ENCODE measurements around the gene CPTP. TPM values are rescaled to one million over a fixed set of nuclear protein-coding genes. Genes with fewer than 3 reads are reported as not detected.
A peak's percentile ranks its signal among the peaks of the same experiment; 100 is the strongest.

Gene CPTP
- total RNA-seq, 3 donors from 2014 or later (not counting 1 experiment from before 2014, with no cell fraction given), result 8.0 to 14.6 (median 12.3) TPM

- no peaks in the 10 kb centered on the region for H3K27me3 Mint-ChIP-seq (ENCODE audit: low read depth in 2 of 2)
- ATAC-seq (no peak), DNase-seq (no peak)
- H3K36me3 Mint-ChIP-seq, result no peaks in the 10 kb centered on the region
- no peaks in the 10 kb centered on the region for H3K27me3 ChIP-seq (ENCODE audit: control insufficient read depth, insufficient read depth, low read length)
- H3K27ac Mint-ChIP-seq, result no peak overlapping the region
- no peaks in the 10 kb centered on the region for H3K9me3 ChIP-seq (ENCODE audit: control insufficient read depth, insufficient read depth, low read length)
- no peak overlapping the region for H3K27ac ChIP-seq (ENCODE audit: low read length)
- no peaks in the 10 kb centered on the region for H3K36me3 ChIP-seq (ENCODE audit: control insufficient read depth, insufficient read depth, low read length)
- no peak overlapping the region for H3K4me3 Mint-ChIP-seq
- H3K4me1 ChIP-seq (ENCODE audit: control insufficient read depth, insufficient read depth, low read length), result peaks cover 11% of the 10 kb centered on the region
- 96% methylated on average over 12 of the region's 12 CpGs for WGBS (ENCODE audit: insufficient coverage)
- no peaks in the 10 kb centered on the region for H3K9me3 Mint-ChIP-seq
- no peak overlapping the region for H3K4me3 ChIP-seq (ENCODE audit: low read length)
- peaks cover 0 to 26% of the 10 kb centered on the region in 2 donors for H3K4me1 Mint-ChIP-seq
- intact Hi-C loops (cut with micrococcal nuclease), result no loop called here
- TF ChIP-seq, protein P1, sequence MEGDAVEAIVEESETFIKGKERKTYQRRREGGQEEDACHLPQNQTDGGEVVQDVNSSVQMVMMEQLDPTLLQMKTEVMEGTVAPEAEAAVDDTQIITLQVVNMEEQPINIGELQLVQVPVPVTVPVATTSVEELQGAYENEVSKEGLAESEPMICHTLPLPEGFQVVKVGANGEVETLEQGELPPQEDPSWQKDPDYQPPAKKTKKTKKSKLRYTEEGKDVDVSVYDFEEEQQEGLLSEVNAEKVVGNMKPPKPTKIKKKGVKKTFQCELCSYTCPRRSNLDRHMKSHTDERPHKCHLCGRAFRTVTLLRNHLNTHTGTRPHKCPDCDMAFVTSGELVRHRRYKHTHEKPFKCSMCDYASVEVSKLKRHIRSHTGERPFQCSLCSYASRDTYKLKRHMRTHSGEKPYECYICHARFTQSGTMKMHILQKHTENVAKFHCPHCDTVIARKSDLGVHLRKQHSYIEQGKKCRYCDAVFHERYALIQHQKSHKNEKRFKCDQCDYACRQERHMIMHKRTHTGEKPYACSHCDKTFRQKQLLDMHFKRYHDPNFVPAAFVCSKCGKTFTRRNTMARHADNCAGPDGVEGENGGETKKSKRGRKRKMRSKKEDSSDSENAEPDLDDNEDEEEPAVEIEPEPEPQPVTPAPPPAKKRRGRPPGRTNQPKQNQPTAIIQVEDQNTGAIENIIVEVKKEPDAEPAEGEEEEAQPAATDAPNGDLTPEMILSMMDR (IDR thresholded peaks at IDR 0.05), result no peak
Observed at GRCh38 chr1:1345860-1346500, 21.4 kb downstream of the CPTP start.

DNA sequence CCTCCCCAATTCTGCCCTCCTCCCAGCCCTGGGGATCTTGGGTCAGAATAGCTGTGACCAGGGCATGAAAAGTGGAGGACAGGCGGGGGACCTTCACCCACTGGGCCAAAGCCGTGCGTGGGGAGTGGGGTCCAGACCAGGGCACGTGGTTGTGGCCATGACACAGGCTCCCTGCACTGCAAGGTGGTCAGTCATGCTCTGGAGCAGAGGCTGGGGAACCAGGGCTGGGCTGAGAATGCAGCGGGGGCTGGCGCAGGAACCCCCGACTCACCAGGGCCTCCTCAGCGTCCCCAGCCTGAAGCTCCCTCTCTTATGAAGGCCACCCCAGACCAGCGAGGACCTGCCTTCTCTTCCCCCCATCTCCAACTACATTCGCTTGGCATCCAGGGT, 21.9 kb downstream of the CPTP start:
- ATAC-seq (no peak), DNase-seq (no peak)
- Histone ChIP-seq H3K36me3 (ENCODE audit: control insufficient read depth, insufficient read depth, low read length) (no peaks in the 10 kb centered on the region), H3K4me3 (ENCODE audit: low read length) (no peak overlapping the region), H3K27me3 (ENCODE audit: control insufficient read depth, insufficient read depth, low read length) (no peaks in the 10 kb centered on the region), H3K27ac (ENCODE audit: low read length) (no peak overlapping the region), H3K4me1 (ENCODE audit: control insufficient read depth, insufficient read depth, low read length) (peaks cover 14% of the 10 kb centered on the region), H3K9me3 (ENCODE audit: control insufficient read depth, insufficient read depth, low read length) (no peaks in the 10 kb centered on the region)
- Mint-ChIP-seq H3K4me1 (peaks cover 0 to 26% of the 10 kb centered on the region in 2 donors), H3K4me3 (no peak overlapping the region), H3K9me3 (no peaks in the 10 kb centered on the region), H3K36me3 (no peaks in the 10 kb centered on the region), H3K27ac (peak overlapping the region in 1 of 2 donors; percentile 38), H3K27me3 (ENCODE audit: low read depth in 2 of 2) (no peaks in the 10 kb centered on the region)
- intact Hi-C loops (cut with micrococcal nuclease), result no loop called here
- 97% methylated on average over 10 of the region's 10 CpGs for WGBS (ENCODE audit: insufficient coverage)
- TF ChIP-seq, protein P1 (IDR thresholded peaks at IDR 0.05), result no peak

GRCh38 chr1:1347026-1347595, 22.5 kb downstream of the CPTP start:
- TF ChIP-seq, protein P1 (IDR thresholded peaks at IDR 0.05), result no peak
- ATAC-seq, result no peak
- peak overlapping the region in 1 of 2 donors; percentile 38 for H3K27ac Mint-ChIP-seq
- peaks cover 18% of the 10 kb centered on the region for H3K4me1 ChIP-seq (ENCODE audit: control insufficient read depth, insufficient read depth, low read length)
- H3K4me3 ChIP-seq (ENCODE audit: low read length), result no peak overlapping the region
- 94% methylated on average over 10 of the region's 10 CpGs for WGBS (ENCODE audit: insufficient coverage)
- peaks cover 3% of the 10 kb centered on the region for H3K27me3 ChIP-seq (ENCODE audit: control insufficient read depth, insufficient read depth, low read length)
- H3K27me3 Mint-ChIP-seq (ENCODE audit: low read depth in 2 of 2), result no peaks in the 10 kb centered on the region
- no peak overlapping the region for H3K27ac ChIP-seq (ENCODE audit: low read length)
- H3K36me3 Mint-ChIP-seq, result no peaks in the 10 kb centered on the region
- H3K9me3 ChIP-seq (ENCODE audit: control insufficient read depth, insufficient read depth, low read length), result no peaks in the 10 kb centered on the region
- DNase-seq, result no peak
- peak overlapping the region; percentile 76 for H3K4me3 Mint-ChIP-seq
- no peaks in the 10 kb centered on the region for H3K36me3 ChIP-seq (ENCODE audit: control insufficient read depth, insufficient read depth, low read length)
- H3K4me1 Mint-ChIP-seq, result peaks cover 0 to 28% of the 10 kb centered on the region in 2 donors
- intact Hi-C loops (cut with micrococcal nuclease), result no loop called here
- no peaks in the 10 kb centered on the region for H3K9me3 Mint-ChIP-seq
